Choroid plexus epithelial cell (primary cell): Measurements from ENCODE around the gene TSPAN2.
A peak's percentile ranks its signal among the peaks of the same experiment; 100 is the strongest.

Experiments used
- DNase-seq: peaks from one replicate; pipeline ENCODE4 v3.0.0-alpha.2; 2010; ENCODE audit warnings: low read depth
- H3K4me3 ChIP-seq: 2 replicates; pipeline ENCODE4 v1.5.1; 2011; ENCODE audit warnings: low read depth, mild to moderate bottlenecking, control low read depth, low read length, moderate library complexity
- CTCF ChIP-seq: conservative IDR thresholded peaks from 2 replicates; pipeline ENCODE4 v1.5.1; 2011; ENCODE audit warnings: low read depth, mild to moderate bottlenecking, control low read depth, inconsistent platforms, low read length, moderate library complexity

TSPAN2 gene

GRCh38 chr1:115041654-115042053 is 47.6 kb downstream of the TSPAN2 start:
- TF ChIP-seq CTCF, result peak; percentile 36
- H3K4me3 ChIP-seq, result no peak overlapping the region
- peak; percentile 30 for DNase-seq

- DNase-seq, result no peak
- no peak for TF ChIP-seq CTCF
- no peak overlapping the region for H3K4me3 ChIP-seq
Observed at GRCh38 chr1:115040501-115040900, 48.8 kb downstream of the TSPAN2 start.

GRCh38 chr1:115036814-115037507 is 52.3 kb downstream of the TSPAN2 start:
- TF ChIP-seq CTCF, result no peak
- DNase-seq, result no peak
- H3K4me3 ChIP-seq, result no peak overlapping the region

GRCh38 chr1:115035652-115036051 is 53.7 kb downstream of the TSPAN2 start:
- H3K4me3 ChIP-seq, result no peak overlapping the region
- DNase-seq, result no peak
- no peak for TF ChIP-seq CTCF

GRCh38 chr1:115031595-115031994 is 57.7 kb downstream of the TSPAN2 start:
- DNase-seq, result no peak
- TF ChIP-seq CTCF, result no peak
- no peak overlapping the region for H3K4me3 ChIP-seq

GRCh38 chr1:115029526-115029925 is 59.8 kb downstream of the TSPAN2 start, which contains the start of gene TSHB:
TSS of gene TSHB (plus strand) at chr1:115029826. CDS start at chr1:115033363, 3,537 bp downstream.
- H3K4me3 ChIP-seq, result no peak within 1 kb of the TSS
- no peak for TF ChIP-seq CTCF
- DNase-seq, result no peak

GRCh38 chr1:115023593-115023992 is 65.7 kb downstream of the TSPAN2 start:
- no peak for TF ChIP-seq CTCF
- no peak overlapping the region for H3K4me3 ChIP-seq
- no peak for DNase-seq
